Astrocyte (in vitro differentiated cells and primary cell): ENCODE results near the gene DNAAF5. TPM values are rescaled to one million over a fixed set of nuclear protein-coding genes. Genes with fewer than 3 reads are reported as not detected.

Experiments
- DNase-seq: peaks from one replicate; pipeline ENCODE4 v3.0.0-alpha.2; 2010; ENCODE audit warnings: low read depth
- FAIRE-seq: peaks from 2 replicates; lab custom pipeline; 2011; peaks lifted over from hg19 to GRCh38; lab: Jason Lieb, UNC
- H2AFZ ChIP-seq: 2 replicates; pipeline ENCODE4 v1.6.0; 2012; ENCODE audit warnings: low read depth, low read length, inconsistent platforms
- H3K27ac ChIP-seq: 2 replicates; pipeline ENCODE4 v1.5.1; 2011; ENCODE audit warnings: low read depth, low read length, inconsistent platforms
- H3K27me3 ChIP-seq: 2 replicates; pipeline ENCODE4 v1.6.0; 2011; ENCODE audit warnings: low read length, inconsistent platforms; ENCODE audit not compliant: insufficient read depth
- H3K36me3 ChIP-seq: 2 replicates; pipeline ENCODE4 v1.5.1; 2011; ENCODE audit warnings: low read length, inconsistent platforms; ENCODE audit not compliant: insufficient read depth
- H3K4me1 ChIP-seq: 2 replicates; pipeline ENCODE4 v1.5.1; 2011; ENCODE audit warnings: low read length, inconsistent platforms; ENCODE audit not compliant: insufficient read depth
- H3K4me2 ChIP-seq: 2 replicates; pipeline ENCODE4 v1.6.0; 2012; ENCODE audit warnings: low read length, inconsistent platforms
- H3K4me3 ChIP-seq: 2 replicates; pipeline ENCODE4 v1.5.1; 2011; ENCODE audit warnings: low read depth, mild to moderate bottlenecking, low read length, inconsistent platforms; ENCODE audit not compliant: insufficient read depth
- H3K79me2 ChIP-seq: 2 replicates; pipeline ENCODE4 v1.6.0; 2012; ENCODE audit warnings: mild to moderate bottlenecking, low read length, inconsistent platforms; ENCODE audit not compliant: insufficient read depth
- H3K9ac ChIP-seq: 2 replicates; pipeline ENCODE4 v1.6.0; 2012; ENCODE audit warnings: mild to moderate bottlenecking, low read length, inconsistent platforms
- H3K9me3 ChIP-seq: 2 replicates; pipeline ENCODE4 v1.5.1; 2012; ENCODE audit warnings: low read depth, mild to moderate bottlenecking, low read length, inconsistent platforms; ENCODE audit not compliant: insufficient read depth
- H4K20me1 ChIP-seq: 2 replicates; pipeline ENCODE4 v1.6.0; 2012; ENCODE audit warnings: low read length, inconsistent platforms; ENCODE audit not compliant: insufficient read depth
- H3K27ac Mint-ChIP-seq: one replicate; pipeline ENCODE4 v1.8.0; 2021; ENCODE audit warnings: mild to moderate bottlenecking, mixed read lengths; ENCODE audit not compliant: unreplicated experiment
- H3K27me3 Mint-ChIP-seq: one replicate; pipeline ENCODE4 v1.8.0; 2021; ENCODE audit warnings: low read depth, mixed read lengths; ENCODE audit not compliant: unreplicated experiment
- H3K36me3 Mint-ChIP-seq: one replicate; pipeline ENCODE4 v1.8.0; 2021; ENCODE audit warnings: low read depth, mixed read lengths; ENCODE audit not compliant: unreplicated experiment
- H3K4me1 Mint-ChIP-seq: one replicate; pipeline ENCODE4 v1.8.0; 2021; ENCODE audit warnings: low read depth, mixed read lengths; ENCODE audit not compliant: unreplicated experiment
- H3K4me3 Mint-ChIP-seq: one replicate; pipeline ENCODE4 v1.8.0; 2021; ENCODE audit warnings: mild to moderate bottlenecking, moderate library complexity, mixed read lengths; ENCODE audit not compliant: unreplicated experiment
- H3K9me3 Mint-ChIP-seq: one replicate; pipeline ENCODE4 v1.8.0; 2021; ENCODE audit warnings: mild to moderate bottlenecking, mixed read lengths; ENCODE audit not compliant: unreplicated experiment
- EZH2 ChIP-seq: IDR thresholded peaks from 2 replicates; pipeline ENCODE4 v1.6.1; 2012; ENCODE audit warnings: mild to moderate bottlenecking, low read length, inconsistent platforms; ENCODE audit not compliant: insufficient read depth
- total RNA-seq: library from RNA; stranded (reverse); gene quantifications from 2 replicates; pipeline ENCODE4 v1.2.1, GENCODE V29; 2021
- TF ChIP-seq, protein P1 (sequence below): IDR thresholded peaks from 2 replicates; pipeline ENCODE4 v1.5.1; 2011; ENCODE audit warnings: low read depth, mild to moderate bottlenecking, inconsistent platforms, low read length, moderate library complexity; ENCODE audit not compliant: insufficient read depth

DNAAF5 gene
- total RNA-seq, 1 donor from 2014 or later: 24.5 TPM

DNA sequence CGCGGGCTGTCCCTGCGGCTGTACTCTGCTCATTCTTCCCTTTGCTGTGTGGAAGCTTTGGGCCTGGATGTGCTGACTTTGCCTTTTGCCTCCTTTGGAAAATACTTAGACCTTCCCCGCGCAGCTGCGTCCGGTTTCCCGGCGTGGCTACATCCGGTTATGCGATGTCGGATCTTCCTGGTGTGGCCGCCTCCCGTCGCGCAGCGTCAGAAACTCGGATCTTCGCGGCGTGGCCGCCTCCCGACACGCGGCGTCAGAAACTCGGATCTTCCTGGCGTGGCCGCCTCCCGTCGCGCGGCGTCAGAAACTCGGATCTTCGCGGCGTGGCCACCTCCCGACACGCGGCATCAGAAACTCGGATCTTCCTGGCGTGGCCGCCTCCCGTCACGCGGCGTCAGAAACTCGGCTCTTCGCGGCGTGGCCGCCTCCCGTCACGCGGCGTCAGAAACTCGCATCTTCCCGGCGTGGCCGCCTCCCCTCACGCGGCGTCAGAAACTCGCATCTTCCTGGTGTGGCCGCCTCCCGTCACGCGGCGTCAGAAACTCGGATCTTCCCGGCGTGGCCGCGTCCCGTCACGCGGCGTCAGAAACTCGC lies 55.5 kb downstream of the DNAAF5 start:
- Histone ChIP-seq H2AFZ (no peak overlapping the region), H3K4me1 (peaks cover 24% of the 10 kb centered on the region), H3K4me3 (no peak overlapping the region), H3K79me2 (no peaks in the 10 kb centered on the region), H3K9me3 (no peaks in the 10 kb centered on the region), H3K27me3 (no peaks in the 10 kb centered on the region), H3K4me2 (no peak overlapping the region), H4K20me1 (peaks cover 8% of the 10 kb centered on the region), H3K36me3 (peaks cover 9% of the 10 kb centered on the region), H3K9ac (no peak overlapping the region), H3K27ac (no peak overlapping the region)
- peaks cover 22% of the 10 kb centered on the region for H3K36me3 Mint-ChIP-seq
- H3K27me3 Mint-ChIP-seq: no peaks in the 10 kb centered on the region
- FAIRE-seq (no peak), DNase-seq (no peak)
- no peaks in the 10 kb centered on the region for H3K4me1 Mint-ChIP-seq
- H3K27ac Mint-ChIP-seq: no peak overlapping the region
- H3K4me3 Mint-ChIP-seq: no peak overlapping the region
- no peaks in the 10 kb centered on the region for H3K9me3 Mint-ChIP-seq
- TF ChIP-seq, protein P1, sequence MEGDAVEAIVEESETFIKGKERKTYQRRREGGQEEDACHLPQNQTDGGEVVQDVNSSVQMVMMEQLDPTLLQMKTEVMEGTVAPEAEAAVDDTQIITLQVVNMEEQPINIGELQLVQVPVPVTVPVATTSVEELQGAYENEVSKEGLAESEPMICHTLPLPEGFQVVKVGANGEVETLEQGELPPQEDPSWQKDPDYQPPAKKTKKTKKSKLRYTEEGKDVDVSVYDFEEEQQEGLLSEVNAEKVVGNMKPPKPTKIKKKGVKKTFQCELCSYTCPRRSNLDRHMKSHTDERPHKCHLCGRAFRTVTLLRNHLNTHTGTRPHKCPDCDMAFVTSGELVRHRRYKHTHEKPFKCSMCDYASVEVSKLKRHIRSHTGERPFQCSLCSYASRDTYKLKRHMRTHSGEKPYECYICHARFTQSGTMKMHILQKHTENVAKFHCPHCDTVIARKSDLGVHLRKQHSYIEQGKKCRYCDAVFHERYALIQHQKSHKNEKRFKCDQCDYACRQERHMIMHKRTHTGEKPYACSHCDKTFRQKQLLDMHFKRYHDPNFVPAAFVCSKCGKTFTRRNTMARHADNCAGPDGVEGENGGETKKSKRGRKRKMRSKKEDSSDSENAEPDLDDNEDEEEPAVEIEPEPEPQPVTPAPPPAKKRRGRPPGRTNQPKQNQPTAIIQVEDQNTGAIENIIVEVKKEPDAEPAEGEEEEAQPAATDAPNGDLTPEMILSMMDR: no peak
- TF ChIP-seq EZH2: no peak

DNA sequence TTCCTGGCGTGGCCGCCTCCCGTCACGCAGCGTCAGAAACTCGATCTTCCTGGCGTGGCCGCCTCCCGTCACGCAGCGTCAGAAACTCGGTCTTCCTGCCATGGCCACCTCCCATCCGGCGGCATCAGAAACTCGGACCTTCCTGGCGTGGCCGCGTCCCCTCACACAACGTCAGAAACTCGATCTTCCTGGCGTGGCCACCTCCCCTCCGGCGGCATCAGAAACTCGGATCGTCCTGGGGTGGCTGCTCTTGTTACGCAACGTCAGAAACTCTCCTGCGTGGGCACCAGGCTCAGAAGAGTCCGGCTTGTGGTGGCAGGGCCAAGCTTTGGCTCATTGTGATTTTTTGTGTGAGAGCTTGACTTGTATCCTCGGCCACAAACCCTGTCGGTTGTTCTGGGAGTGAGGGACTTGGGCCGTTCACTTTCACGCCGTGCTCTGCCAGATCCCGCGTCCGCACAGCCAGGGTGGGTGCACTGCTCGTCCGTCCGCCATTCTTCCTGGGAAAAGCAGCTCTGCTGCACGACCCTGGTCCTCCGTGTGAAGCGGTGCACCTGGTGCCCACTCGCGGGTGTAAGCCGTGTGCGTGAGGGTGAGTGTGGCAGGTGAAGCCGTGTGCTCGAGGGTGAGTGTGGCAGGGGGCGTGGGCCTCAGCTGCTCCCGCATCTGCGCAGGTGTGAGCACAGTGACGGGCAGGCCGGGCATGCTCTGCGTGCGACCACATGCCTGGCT lies 56.4 kb downstream of the DNAAF5 start:
- Mint-ChIP-seq H3K27me3 (no peaks in the 10 kb centered on the region), H3K9me3 (no peaks in the 10 kb centered on the region), H3K27ac (no peak overlapping the region), H3K4me1 (no peaks in the 10 kb centered on the region), H3K4me3 (no peak overlapping the region), H3K36me3 (peaks cover 22% of the 10 kb centered on the region)
- Histone ChIP-seq H3K36me3 (peaks cover 5% of the 10 kb centered on the region), H4K20me1 (peaks cover 8% of the 10 kb centered on the region), H3K27ac (no peak overlapping the region), H3K4me1 (peaks cover 15% of the 10 kb centered on the region), H3K9me3 (no peaks in the 10 kb centered on the region), H2AFZ (no peak overlapping the region), H3K79me2 (no peaks in the 10 kb centered on the region), H3K4me3 (no peak overlapping the region), H3K4me2 (no peak overlapping the region), H3K27me3 (no peaks in the 10 kb centered on the region), H3K9ac (no peak overlapping the region)
- no peak for TF ChIP-seq EZH2
- TF ChIP-seq, protein P1: no peak
- FAIRE-seq: no peak
- no peak for DNase-seq
